ENCODE measurements around the gene LRRC46. TPM values are rescaled to one million over a fixed set of nuclear protein-coding genes. Genes with fewer than 3 reads are reported as not detected.
A peak's percentile ranks its signal among the peaks of the same experiment; 100 is the strongest.

Gene LRRC46
- total and polyA plus RNA-seq, 2 of the 13 experiments (the other 11 are each of a cell fraction or from before 2014, with no cell fraction given): 0.09 TPM

- TF ChIP-seq E2F5 (CRISPR knock-in tag; conservative IDR thresholded peaks at IDR 0.05) (peak; percentile 44; the same call in 1 of the 2 replicates), GABPB1 (CRISPR knock-in tag; IDR thresholded peaks at IDR 0.05) (peak; percentile 60; the same call in 1 of the 2 replicates), TP53 (CRISPR knock-in tag; conservative IDR thresholded peaks at IDR 0.05) (no peak), ZNF75D (CRISPR knock-in tag; IDR thresholded peaks at IDR 0.05; ENCODE audit: borderline replicate concordance) (no peak), RBM22 (optimal IDR thresholded peaks at IDR 0.05; ENCODE audit: low read length) (no peak), GMEB1 (CRISPR knock-in tag; IDR thresholded peaks at IDR 0.05; ENCODE audit: borderline replicate concordance) (no peak), ZNF720 (CRISPR knock-in tag; IDR thresholded peaks at IDR 0.05) (no peak), ATF5 (CRISPR knock-in tag; IDR thresholded peaks at IDR 0.05; ENCODE audit: low read depth) (no peak), U2AF1 (optimal IDR thresholded peaks at IDR 0.05; ENCODE audit: low read depth, low read length) (no peak), ZFYVE20 (CRISPR knock-in tag; IDR thresholded peaks at IDR 0.05; ENCODE audit: borderline replicate concordance, low read depth) (no peak), ZNF891 (CRISPR knock-in tag; IDR thresholded peaks at IDR 0.05) (0 out of 2 replicates have a peak, but pooled peaks have one; percentile 55), ZNF713 (CRISPR knock-in tag; IDR thresholded peaks at IDR 0.05) (no peak), ZGPAT (CRISPR knock-in tag; IDR thresholded peaks at IDR 0.05) (no peak), KLF6 (CRISPR knock-in tag; IDR thresholded peaks at IDR 0.05) (no peak), ZNF343 (CRISPR knock-in tag; IDR thresholded peaks at IDR 0.05) (no peak), ZNF275 (CRISPR knock-in tag; IDR thresholded peaks at IDR 0.05; ENCODE audit: borderline replicate concordance) (0 out of 2 replicates have a peak, but pooled peaks have one; percentile 47), ZNF577 (CRISPR knock-in tag; IDR thresholded peaks at IDR 0.05; ENCODE audit: borderline replicate concordance, low read depth) (no peak), ZNF530 (CRISPR knock-in tag; IDR thresholded peaks at IDR 0.05; ENCODE audit: low read depth) (no peak), ZNF598 (CRISPR knock-in tag; IDR thresholded peaks at IDR 0.05; ENCODE audit: borderline replicate concordance) (no peak), CHCHD3 (CRISPR knock-in tag; IDR thresholded peaks at IDR 0.05) (no peak), ZBTB8A (CRISPR knock-in tag; IDR thresholded peaks at IDR 0.05; ENCODE audit: borderline replicate concordance, low read depth) (no peak), ZNF235 (CRISPR knock-in tag; IDR thresholded peaks at IDR 0.05; ENCODE audit: borderline replicate concordance) (0 out of 2 replicates have a peak, but pooled peaks have one; percentile 29), KDM3A (CRISPR knock-in tag; IDR thresholded peaks at IDR 0.05; ENCODE audit: low read depth) (no peak)
These were observed 41.6 kb upstream of the LRRC46 start (continued) for GRCh38 chr17:47789611-47790561.

Measured in HepG2 (cell line).